SK-N-SH treated with all-trans-retinoic acid at 6 μM for 48 hours (cell line): ENCODE results near the gene NAPG.
"Not testable (repeated sequence)": the region's sequence is repeated elsewhere in the genome, so short reads cannot be mapped to it uniquely, and the experiment has no call there.

Experiments
- ATAC-seq: fragments of 200-7000 bp; cut with Tn5 transposase; 3 replicates; pipeline ENCODE4 v1.9.1; 2020; ENCODE audit warnings: mild to moderate bottlenecking, moderate library complexity
- ARNTL ChIP-seq: fragments of 450-650 bp; formaldehyde crosslinking; IDR thresholded peaks from 2 replicates; pipeline ENCODE4 v1.5.0; 2020; ENCODE audit warnings: low read depth, mild to moderate bottlenecking, moderate library complexity, borderline replicate concordance
- BACH2 ChIP-seq: fragments of 250-450 bp; sonication (Bioruptor Pico); IDR thresholded peaks from 2 replicates; pipeline ENCODE4 v1.9.0; 2021; ENCODE audit warnings: mild to moderate bottlenecking, borderline replicate concordance
- CSDC2 ChIP-seq: fragments of 250-450 bp; sonication (Bioruptor Pico); IDR thresholded peaks from 2 replicates; pipeline ENCODE4 v1.5.0; 2020; ENCODE audit warnings: mild to moderate bottlenecking, moderate library complexity
- GLIS3 ChIP-seq: fragments of 250-450 bp; sonication (Bioruptor Pico); IDR thresholded peaks from 2 replicates; pipeline ENCODE4 v1.5.0; 2020; ENCODE audit warnings: mild to moderate bottlenecking, moderate library complexity
- ISL1 ChIP-seq: fragments of 250-450 bp; sonication (Bioruptor Pico); IDR thresholded peaks from 2 replicates; pipeline ENCODE4 v2.1.2; 2022; ENCODE audit warnings: mild to moderate bottlenecking, moderate library complexity
- PPARA ChIP-seq: fragments of 250-450 bp; sonication (Bioruptor Pico); IDR thresholded peaks from 2 replicates; pipeline ENCODE4 v1.5.0; 2020; ENCODE audit warnings: mild to moderate bottlenecking, borderline replicate concordance
- RARB ChIP-seq: fragments of 250-450 bp; sonication (Bioruptor Pico); IDR thresholded peaks from 2 replicates; pipeline ENCODE4 v1.8.0; 2021; ENCODE audit warnings: mild to moderate bottlenecking, moderate library complexity
- SNAI2 ChIP-seq: fragments of 250-450 bp; sonication (Bioruptor Pico); IDR thresholded peaks from 2 replicates; pipeline ENCODE4 v1.5.0; 2020; ENCODE audit warnings: mild to moderate bottlenecking, moderate library complexity
- TCF4 ChIP-seq: fragments of 250-450 bp; sonication (Bioruptor Pico); IDR thresholded peaks from 2 replicates; pipeline ENCODE4 v1.8.0; 2021; ENCODE audit warnings: mild to moderate bottlenecking, moderate library complexity, borderline replicate concordance
- TOX ChIP-seq: fragments of 250-450 bp; sonication (Bioruptor Pico); IDR thresholded peaks from 2 replicates; pipeline ENCODE4 v1.8.0; 2021; ENCODE audit warnings: mild to moderate bottlenecking, moderate library complexity, borderline replicate concordance
- ZC3H10 ChIP-seq: fragments of 250-450 bp; sonication (Bioruptor Pico); IDR thresholded peaks from 2 replicates; pipeline ENCODE4 v1.5.1; 2021; ENCODE audit warnings: mild to moderate bottlenecking, moderate library complexity
- ZFP30 ChIP-seq: fragments of 450-650 bp; formaldehyde crosslinking; IDR thresholded peaks from 2 replicates; pipeline ENCODE4 v1.5.0; 2022; ENCODE audit warnings: mild to moderate bottlenecking, moderate library complexity
- ZNF565 ChIP-seq: fragments of 450-650 bp; formaldehyde crosslinking; conservative IDR thresholded peaks from 2 replicates; pipeline ENCODE4 v1.5.0; 2020; ENCODE audit warnings: low read depth, mild to moderate bottlenecking, moderate library complexity
- ZNF70 ChIP-seq: fragments of 450-650 bp; formaldehyde crosslinking; IDR thresholded peaks from 2 replicates; pipeline ENCODE4 v1.5.0; 2020; ENCODE audit warnings: mild to moderate bottlenecking, moderate library complexity
- ZNF8 ChIP-seq: fragments of 450-650 bp; formaldehyde crosslinking; IDR thresholded peaks from 2 replicates; pipeline ENCODE4 v1.5.0; 2020; ENCODE audit warnings: mild to moderate bottlenecking, moderate library complexity
- TF ChIP-seq, protein P1 (sequence below): fragments of 250-450 bp; sonication (Bioruptor Pico); IDR thresholded peaks from 2 replicates; pipeline ENCODE4 v1.5.0; 2020; ENCODE audit warnings: mild to moderate bottlenecking, moderate library complexity
- TF ChIP-seq, protein P2 (sequence below): fragments of 250-450 bp; sonication (Bioruptor Pico); IDR thresholded peaks from 2 replicates; pipeline ENCODE4 v1.5.1; 2021; ENCODE audit warnings: mild to moderate bottlenecking, moderate library complexity
- TF ChIP-seq, protein P3 (sequence below): fragments of 250-450 bp; sonication (Bioruptor Pico); IDR thresholded peaks from 2 replicates; pipeline ENCODE4 v1.5.1; 2020; ENCODE audit warnings: low read depth, mild to moderate bottlenecking, moderate library complexity
- TF ChIP-seq, protein P4 (sequence below): fragments of 250-450 bp; sonication (Bioruptor Pico); IDR thresholded peaks from 2 replicates; pipeline ENCODE4 v1.8.0; 2021; ENCODE audit warnings: low read depth, mild to moderate bottlenecking, moderate library complexity, borderline replicate concordance
- TF ChIP-seq, protein P5 (sequence below): fragments of 250-450 bp; sonication (Bioruptor Pico); IDR thresholded peaks from 2 replicates; pipeline ENCODE4 v1.8.0; 2020; ENCODE audit warnings: mild to moderate bottlenecking, moderate library complexity, borderline replicate concordance

Gene NAPG

DNA sequence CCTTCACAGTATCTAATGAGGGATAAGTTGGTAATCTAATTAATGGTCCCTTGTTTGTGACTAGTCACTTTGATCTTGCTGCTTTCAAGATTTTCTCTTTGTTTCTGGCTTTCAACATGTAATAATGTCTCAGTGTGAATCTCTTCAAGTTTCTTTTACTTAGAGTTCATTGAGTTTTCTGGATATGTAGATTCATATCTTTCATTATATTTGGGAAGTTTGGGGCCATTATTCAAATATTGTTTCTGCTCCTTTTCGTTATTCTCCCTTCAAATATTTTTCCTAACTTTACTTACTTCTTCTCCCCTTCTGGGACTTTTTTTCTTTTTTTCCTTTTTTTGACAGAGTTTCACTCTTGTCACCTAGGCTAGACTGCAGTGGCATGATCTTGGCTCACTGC lies 21.1 kb upstream of the NAPG start:
- no peak for ATAC-seq
- no peak for TF ChIP-seq SNAI2 (CRISPR knock-in tag)
- no peak for TF ChIP-seq ARNTL (CRISPR knock-in tag)
- TF ChIP-seq, protein P1, sequence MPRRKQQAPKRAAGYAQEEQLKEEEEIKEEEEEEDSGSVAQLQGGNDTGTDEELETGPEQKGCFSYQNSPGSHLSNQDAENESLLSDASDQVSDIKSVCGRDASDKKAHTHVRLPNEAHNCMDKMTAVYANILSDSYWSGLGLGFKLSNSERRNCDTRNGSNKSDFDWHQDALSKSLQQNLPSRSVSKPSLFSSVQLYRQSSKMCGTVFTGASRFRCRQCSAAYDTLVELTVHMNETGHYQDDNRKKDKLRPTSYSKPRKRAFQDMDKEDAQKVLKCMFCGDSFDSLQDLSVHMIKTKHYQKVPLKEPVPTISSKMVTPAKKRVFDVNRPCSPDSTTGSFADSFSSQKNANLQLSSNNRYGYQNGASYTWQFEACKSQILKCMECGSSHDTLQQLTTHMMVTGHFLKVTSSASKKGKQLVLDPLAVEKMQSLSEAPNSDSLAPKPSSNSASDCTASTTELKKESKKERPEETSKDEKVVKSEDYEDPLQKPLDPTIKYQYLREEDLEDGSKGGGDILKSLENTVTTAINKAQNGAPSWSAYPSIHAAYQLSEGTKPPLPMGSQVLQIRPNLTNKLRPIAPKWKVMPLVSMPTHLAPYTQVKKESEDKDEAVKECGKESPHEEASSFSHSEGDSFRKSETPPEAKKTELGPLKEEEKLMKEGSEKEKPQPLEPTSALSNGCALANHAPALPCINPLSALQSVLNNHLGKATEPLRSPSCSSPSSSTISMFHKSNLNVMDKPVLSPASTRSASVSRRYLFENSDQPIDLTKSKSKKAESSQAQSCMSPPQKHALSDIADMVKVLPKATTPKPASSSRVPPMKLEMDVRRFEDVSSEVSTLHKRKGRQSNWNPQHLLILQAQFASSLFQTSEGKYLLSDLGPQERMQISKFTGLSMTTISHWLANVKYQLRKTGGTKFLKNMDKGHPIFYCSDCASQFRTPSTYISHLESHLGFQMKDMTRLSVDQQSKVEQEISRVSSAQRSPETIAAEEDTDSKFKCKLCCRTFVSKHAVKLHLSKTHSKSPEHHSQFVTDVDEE, result no peak
- no peak for TF ChIP-seq RARB (CRISPR knock-in tag)
- TF ChIP-seq BACH2, result no peak
- no peak for TF ChIP-seq ZC3H10
- TF ChIP-seq PPARA (CRISPR knock-in tag), result no peak
- no peak for TF ChIP-seq ZNF565 (CRISPR knock-in tag)
- TF ChIP-seq, protein P2, sequence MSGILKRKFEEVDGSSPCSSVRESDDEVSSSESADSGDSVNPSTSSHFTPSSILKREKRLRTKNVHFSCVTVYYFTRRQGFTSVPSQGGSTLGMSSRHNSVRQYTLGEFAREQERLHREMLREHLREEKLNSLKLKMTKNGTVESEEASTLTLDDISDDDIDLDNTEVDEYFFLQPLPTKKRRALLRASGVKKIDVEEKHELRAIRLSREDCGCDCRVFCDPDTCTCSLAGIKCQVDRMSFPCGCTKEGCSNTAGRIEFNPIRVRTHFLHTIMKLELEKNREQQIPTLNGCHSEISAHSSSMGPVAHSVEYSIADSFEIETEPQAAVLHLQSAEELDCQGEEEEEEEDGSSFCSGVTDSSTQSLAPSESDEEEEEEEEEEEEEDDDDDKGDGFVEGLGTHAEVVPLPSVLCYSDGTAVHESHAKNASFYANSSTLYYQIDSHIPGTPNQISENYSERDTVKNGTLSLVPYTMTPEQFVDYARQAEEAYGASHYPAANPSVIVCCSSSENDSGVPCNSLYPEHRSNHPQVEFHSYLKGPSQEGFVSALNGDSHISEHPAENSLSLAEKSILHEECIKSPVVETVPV (CRISPR knock-in tag), result no peak
- no peak for TF ChIP-seq CSDC2 (CRISPR knock-in tag)
- TF ChIP-seq, protein P3, sequence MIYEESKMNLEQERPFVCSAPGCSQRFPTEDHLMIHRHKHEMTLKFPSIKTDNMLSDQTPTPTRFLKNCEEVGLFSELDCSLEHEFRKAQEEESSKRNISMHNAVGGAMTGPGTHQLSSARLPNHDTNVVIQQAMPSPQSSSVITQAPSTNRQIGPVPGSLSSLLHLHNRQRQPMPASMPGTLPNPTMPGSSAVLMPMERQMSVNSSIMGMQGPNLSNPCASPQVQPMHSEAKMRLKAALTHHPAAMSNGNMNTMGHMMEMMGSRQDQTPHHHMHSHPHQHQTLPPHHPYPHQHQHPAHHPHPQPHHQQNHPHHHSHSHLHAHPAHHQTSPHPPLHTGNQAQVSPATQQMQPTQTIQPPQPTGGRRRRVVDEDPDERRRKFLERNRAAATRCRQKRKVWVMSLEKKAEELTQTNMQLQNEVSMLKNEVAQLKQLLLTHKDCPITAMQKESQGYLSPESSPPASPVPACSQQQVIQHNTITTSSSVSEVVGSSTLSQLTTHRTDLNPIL (CRISPR knock-in tag), result no peak
- TF ChIP-seq, protein P4, sequence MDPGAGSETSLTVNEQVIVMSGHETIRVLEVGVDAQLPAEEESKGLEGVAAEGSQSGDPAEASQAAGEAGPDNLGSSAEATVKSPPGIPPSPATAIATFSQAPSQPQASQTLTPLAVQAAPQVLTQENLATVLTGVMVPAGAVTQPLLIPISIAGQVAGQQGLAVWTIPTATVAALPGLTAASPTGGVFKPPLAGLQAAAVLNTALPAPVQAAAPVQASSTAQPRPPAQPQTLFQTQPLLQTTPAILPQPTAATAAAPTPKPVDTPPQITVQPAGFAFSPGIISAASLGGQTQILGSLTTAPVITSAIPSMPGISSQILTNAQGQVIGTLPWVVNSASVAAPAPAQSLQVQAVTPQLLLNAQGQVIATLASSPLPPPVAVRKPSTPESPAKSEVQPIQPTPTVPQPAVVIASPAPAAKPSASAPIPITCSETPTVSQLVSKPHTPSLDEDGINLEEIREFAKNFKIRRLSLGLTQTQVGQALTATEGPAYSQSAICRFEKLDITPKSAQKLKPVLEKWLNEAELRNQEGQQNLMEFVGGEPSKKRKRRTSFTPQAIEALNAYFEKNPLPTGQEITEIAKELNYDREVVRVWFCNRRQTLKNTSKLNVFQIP, result no peak
- TF ChIP-seq ZFP30, result no peak
- no peak for TF ChIP-seq TCF4 (CRISPR knock-in tag)
- TF ChIP-seq TOX, result no peak
- no peak for TF ChIP-seq ISL1
- TF ChIP-seq, protein P5, sequence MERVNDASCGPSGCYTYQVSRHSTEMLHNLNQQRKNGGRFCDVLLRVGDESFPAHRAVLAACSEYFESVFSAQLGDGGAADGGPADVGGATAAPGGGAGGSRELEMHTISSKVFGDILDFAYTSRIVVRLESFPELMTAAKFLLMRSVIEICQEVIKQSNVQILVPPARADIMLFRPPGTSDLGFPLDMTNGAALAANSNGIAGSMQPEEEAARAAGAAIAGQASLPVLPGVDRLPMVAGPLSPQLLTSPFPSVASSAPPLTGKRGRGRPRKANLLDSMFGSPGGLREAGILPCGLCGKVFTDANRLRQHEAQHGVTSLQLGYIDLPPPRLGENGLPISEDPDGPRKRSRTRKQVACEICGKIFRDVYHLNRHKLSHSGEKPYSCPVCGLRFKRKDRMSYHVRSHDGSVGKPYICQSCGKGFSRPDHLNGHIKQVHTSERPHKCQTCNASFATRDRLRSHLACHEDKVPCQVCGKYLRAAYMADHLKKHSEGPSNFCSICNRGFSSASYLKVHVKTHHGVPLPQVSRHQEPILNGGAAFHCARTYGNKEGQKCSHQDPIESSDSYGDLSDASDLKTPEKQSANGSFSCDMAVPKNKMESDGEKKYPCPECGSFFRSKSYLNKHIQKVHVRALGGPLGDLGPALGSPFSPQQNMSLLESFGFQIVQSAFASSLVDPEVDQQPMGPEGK (CRISPR knock-in tag), result no peak
- TF ChIP-seq GLIS3 (CRISPR knock-in tag), result no peak

- ATAC-seq, result not testable (repeated sequence)
Observed at GRCh38 chr18:10505892-10506291, 19.9 kb upstream of the NAPG start.

DNA sequence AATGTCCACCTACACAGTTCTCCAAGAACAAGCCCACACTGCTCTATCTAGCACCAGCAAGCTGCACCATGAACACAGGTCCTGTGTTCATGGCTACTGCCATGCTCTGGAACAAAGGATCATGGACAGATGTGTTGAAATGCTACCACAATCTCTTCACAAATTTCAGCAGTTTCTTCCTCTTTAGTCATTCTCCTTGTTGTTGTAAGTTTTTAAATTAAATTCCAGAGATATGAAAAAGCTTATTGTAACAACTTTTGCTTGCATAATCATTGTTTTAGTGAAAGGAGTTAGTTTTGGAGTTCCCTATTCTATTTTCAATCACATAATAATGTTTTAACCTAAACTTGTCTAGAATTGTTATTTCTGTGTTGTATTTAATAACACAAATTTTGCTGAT lies 17.2 kb upstream of the NAPG start:
- no peak for ATAC-seq
- TF ChIP-seq ZNF70 (CRISPR knock-in tag), result no peak
- TF ChIP-seq, protein P5 (CRISPR knock-in tag), result no peak
- TF ChIP-seq ZNF565 (CRISPR knock-in tag), result no peak
- no peak for TF ChIP-seq ZNF8 (CRISPR knock-in tag)
- no peak for TF ChIP-seq TCF4 (CRISPR knock-in tag)
- TF ChIP-seq, protein P2 (CRISPR knock-in tag), result no peak
- no peak for TF ChIP-seq ARNTL (CRISPR knock-in tag)
- TF ChIP-seq CSDC2 (CRISPR knock-in tag), result no peak
